NCI-H1436 treated with DMSO at 0.1 percent for 48 hours (cell line): ENCODE measurements around the gene TAF6.

Experiments used
- DNase-seq: peaks from one replicate; lab custom pipeline; 2025; lab: John Stamatoyannopoulos, UW

Gene TAF6

GRCh38 chr7:100120733-100121036 lies 1.5 kb upstream of the TAF6 start:
- DNase-seq: no peak

DNA sequence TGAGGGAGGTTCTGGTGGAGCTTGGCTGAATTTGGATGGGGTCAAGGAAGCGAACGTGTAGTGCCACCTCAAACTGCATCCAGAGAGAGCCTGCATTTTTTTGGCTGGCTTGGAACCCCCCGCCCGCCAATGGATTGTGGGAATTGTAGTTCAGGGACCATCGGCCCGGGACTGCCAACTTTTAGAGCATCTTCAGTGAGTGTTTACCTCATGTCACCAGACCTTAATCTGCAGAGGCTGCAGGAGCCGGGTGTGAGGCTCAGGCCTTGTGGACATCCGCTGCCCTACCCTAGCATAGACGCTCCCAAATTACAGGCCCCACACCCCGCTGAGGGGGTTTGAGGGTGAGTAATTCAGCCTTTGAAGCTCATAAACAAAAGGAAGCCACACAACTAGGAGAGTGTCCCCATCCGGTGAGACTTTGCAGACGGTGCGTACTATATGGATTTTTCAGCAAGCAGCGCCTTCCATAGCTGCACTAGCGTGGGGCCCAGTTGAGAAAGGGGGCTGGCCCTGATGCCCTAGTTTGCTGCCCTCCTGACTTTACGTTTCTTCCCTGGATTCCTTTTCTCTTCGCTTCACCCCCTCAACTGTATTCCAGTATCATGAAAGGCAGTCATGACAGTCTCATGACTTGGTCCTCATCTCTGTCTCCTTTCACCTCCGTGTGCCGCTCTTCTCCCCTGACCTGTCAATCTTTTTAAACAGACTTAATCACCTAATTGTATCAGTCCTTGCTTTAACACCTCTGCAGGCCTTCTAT lies 993 bp upstream of the TAF6 start:
- no peak for DNase-seq

DNA sequence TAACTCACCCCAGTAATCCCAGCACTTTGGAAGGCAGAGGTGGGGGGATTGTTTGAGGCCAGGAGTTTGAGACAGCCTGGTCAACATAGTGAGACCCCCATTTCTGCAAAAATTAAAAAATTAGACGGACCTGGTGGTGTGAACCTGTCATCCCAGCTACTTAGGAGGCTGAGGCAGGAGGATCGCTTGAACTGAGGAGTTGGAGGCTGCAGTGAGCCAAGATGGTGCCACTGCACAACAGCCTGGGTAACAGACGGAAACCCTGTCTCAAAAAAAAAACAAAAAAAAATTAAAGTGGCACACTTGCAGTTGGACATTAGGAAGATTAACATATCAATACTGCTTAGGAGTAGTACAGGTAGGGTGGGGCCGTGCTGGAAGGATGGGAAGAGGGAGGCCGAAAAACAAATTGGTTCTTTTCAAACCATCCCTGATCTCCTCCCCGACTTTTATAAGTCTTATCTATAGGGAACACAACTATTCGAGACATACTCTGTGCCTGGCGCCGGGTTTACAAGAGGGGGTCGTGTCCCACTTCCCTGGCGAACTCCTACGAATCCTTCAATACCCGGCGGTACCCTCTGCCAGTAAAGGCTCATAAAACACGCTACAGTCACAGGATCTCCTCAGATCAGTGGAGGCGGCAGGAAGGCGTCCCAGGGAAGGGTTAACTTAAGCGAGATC lies 628 bp downstream of the TAF6 start:
- no peak for DNase-seq

GRCh38 chr7:100115026-100115425 lies 4.1 kb downstream of the TAF6 start:
- DNase-seq: no peak

DNA sequence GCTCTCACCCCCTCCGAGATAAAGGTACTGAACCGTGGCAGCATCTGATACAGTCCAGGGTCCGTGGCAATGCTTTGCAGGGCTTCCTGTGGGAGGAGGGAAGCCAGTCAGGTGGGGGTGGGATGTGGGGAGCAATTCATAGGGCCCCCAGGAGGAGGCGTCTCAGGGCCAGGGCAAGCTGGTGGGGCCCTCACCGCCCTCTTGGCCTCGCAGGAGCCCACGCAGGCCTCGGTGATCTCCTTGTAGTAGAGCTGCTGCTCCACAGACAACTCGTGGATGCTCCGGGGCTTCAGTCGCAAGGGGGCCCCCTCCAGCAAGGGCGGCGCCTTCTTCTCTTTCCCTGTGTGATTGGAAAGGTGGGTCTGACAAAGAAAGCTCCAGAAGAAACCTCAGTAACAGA lies 7.2 kb downstream of the TAF6 start:
- DNase-seq: no peak

DNA sequence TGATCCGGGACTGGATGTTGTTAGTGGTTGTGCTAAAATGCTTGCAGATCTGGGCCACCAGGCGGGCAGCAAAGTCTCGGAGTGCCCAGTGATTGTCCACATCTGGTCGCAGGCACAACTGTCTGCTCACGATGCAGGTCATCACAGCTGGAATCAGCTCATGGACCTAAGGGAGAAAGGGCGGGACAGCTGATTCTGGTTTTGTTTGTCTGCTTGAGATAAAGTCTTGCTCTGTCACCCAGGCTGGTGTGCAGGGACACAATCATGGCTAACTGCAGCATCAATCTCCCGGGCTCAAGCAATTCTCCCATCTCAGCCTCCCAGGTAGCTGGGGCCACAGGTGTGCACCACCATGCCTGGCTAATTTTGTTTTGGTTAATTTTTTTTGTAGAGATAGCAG lies 8.0 kb downstream of the TAF6 start:
- DNase-seq: no peak

GRCh38 chr7:100109521-100110163 lies 9.5 kb downstream of the TAF6 start:
- no peak for DNase-seq

DNA sequence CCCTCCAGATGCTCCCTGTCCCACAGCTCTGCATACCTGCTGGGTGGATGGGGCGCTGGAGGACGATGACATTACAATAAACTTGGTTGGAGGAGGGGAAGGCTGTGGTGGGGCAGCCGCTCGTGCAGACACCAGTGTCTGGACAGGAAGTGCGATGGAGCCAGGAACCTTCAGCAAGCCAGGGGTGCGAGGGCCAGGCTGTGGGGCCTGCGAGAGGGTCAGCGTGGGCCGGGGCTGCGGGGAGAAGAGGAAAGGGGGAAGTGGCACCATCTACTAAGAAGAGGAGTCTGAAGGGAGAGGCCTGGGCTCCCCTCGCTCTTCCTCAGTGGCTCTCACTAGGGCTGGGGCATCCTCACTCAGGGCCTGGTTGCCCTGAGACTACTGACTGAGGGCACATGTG lies 11.3 kb downstream of the TAF6 start:
- DNase-seq: no peak

DNA sequence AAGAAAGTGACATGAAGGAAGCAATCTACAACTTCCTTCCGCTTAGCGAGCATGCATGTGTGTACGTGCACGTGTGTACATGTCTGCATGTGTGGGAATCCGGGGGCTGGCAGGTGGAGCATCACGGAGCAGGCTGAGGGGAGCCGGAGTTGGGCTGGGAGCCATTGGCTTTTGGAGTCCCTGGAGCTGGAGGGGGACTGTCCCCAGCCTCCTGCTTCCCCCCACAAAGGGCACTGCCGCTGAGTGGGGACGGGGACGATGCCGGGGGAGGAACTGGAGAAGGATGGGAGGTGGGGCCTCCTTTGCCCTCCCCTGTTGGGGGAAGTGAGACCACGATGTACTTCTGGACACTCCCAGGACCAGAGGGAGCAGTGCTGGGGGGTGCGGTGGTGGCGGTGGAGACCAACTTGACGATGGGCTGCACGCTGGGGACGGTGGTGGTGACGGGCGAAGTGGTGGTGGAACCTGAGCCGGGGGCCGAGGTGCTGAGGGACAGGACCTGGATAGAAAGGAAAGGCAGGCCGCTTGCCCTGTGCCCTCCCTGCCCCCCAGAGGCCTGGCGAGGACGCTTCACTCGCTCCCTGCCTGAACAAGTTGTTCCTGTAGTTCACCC lies 11.9 kb downstream of the TAF6 start:
- DNase-seq: no peak

DNA sequence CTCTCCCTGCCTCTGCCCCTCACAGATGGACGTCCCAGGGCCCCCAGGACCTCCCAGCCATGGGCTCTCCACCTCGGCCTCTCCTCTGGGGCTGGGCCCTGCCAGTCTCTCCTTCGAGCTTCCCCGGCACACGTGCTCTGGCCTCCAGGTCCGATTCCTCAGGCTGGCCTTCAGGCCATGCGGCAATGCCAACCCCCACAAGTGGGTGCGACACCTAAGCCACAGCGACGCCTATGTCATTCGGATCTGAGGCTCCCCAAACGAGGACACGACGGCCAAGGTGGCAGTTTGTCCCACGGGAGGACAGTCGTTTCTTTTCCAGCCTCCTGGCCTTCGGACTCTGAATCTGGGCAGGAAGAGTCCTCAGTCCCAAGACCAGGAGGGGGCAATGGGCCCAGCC lies 12.5 kb downstream of the TAF6 start:
- no peak for DNase-seq

- DNase-seq: no peak
These were observed 13.6 kb downstream of the TAF6 start for GRCh38 chr7:100105534-100105933.

GRCh38 chr7:100102950-100103840 lies 16.0 kb downstream of the TAF6 start:
- DNase-seq: no peak

DNA sequence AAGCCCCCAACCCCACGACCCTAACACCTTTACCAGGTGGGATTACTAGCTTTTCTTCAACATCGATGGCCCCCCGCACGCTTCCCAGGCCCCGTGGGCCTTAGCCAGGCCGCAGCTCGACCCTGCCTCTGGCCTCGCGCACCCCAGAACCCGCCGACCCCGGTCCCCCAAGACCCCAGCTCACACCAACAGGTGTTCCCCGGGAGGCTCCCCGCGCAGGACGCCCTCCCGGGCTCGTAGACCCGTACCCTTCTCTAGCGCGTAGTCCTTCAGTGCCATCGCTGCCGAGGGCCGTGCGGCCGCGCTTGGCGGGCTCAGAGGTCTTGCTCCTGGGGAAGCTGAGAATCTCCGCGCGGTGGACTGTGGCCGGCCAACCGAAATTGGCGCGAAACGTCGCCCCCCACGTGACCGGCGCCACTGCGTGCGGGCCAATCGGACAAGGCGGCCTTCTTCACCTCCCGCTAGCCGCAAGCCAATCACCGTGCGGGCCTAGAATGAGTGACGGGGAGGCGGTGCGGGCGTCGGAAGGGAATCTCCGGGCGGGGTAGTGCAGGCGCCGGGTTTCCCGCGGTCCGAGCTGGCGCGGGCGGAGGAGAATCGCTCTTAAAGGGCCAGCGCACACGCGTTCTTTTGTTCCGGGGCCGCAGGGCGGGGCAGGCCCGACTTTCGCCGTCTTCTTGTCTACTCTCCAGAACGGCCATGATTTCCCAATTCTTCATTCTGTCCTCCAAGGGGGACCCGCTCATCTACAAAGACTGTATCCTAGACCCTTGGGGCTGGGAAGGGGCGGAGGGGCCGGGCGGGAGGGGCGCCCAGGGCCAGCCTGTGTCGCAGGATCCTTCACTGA lies 17.9 kb downstream of the TAF6 start, which contains the start of the genes AP4M1 and MCM7:
Gene AP4M1 (plus strand): TSS at position 628 of the 847 bp plus-strand sequence. CDS start 72 bp downstream, at position 700.
Gene MCM7 (minus strand): TSS at position 382 of the 847 bp plus-strand sequence. CDS start 103 bp downstream, at position 279.
- DNase-seq: peak; percentile 90

DNA sequence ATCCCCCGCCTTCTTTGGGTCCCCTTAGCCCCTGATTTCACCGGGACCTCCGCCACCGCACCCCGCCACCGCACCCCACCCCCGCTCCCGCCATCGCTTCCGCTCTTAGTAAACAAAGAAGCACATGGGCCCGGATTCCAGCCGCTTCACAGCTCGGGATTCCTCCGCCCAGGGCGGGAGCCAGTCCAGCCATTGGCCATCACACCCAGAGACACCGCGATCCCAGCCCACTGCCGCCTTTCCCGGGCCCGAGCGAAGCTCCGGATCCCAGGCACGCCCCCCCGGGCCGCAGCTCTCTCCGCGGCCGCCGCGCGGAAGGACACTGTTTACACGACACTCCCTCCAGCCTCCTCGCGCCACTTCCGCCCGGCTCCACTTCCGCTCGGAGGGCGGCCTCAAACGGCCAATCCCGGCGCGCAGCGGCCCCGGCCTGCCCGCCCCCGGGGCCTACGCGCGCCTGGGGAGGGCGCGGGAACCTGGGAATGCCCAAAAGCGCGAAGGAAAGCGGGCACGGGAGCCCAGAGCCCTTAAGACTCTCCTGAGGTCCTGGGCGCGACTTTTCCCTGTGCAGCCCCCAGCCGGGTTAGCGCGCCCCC lies 18.6 kb downstream of the TAF6 start:
- peak; percentile 68 for DNase-seq

- no peak for DNase-seq
These were observed 19.7 kb downstream of the TAF6 start for GRCh38 chr7:100099452-100099851.

DNA sequence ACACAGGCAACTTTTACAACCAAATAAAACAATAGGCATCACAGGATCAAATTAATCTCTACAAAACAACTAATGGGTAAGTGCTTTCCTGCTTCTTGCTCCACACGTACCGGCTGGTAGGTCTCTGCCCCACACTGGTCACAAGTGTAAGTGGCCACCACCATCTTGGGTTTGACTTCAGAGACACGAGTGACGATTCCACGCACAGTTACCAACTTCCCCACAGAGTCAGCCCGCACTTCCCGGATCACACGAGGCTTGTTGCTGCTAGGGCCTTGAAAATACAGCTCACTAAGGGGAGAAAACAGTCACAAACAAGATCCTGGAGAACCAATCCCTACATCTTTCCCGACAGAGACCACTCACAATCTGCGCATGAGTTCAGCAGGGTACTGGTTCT lies 20.2 kb downstream of the TAF6 start:
- DNase-seq: no peak

GRCh38 chr7:100095704-100096103 lies 23.5 kb downstream of the TAF6 start:
- no peak for DNase-seq

DNA sequence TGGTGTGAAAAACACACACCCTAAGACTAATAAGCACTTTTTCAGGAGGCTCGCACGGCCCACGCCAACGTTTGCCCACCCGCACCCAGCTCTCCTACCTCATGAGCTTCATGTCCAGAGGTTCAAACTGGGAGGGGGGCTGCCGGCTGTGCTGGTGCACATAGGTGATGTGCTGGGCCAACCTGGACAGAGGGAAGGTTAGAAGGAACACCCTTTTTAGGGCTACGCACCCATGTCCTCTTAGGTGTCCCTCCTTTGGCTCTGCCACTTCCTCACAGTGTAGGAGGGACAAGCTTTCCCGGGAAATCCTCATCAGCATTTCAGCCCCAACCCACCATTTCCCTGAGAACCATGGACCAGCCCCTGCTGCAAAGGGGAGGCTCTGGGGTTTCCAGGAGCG lies 23.9 kb downstream of the TAF6 start:
- DNase-seq: no peak

DNA sequence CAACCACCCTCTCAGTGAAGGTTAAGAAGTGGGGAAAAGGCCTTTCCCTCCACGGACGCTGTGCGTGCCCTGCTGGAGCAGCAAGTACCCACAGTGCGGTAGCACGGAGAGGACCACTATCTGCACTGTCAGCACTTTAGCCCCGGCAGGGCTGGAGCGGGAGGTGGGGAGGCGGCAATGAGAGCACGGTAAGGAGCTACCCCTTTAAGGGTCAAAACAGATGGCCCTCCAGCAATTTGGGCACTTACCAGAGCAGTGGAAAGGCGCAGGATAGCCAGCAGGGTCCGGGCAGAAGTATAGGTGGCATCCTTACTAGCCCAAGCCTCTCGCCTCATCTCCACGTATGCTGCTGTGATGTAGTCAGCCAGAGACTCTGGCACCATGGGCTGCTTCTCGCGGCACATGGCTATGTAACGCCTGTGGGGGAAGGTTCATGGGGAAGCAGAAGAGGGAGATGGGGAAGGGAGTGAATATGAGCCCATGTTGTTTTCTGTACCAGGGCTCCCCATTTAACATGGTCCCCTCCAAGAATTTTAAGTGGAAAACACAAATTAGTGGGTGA lies 25.2 kb downstream of the TAF6 start:
- no peak for DNase-seq

DNA sequence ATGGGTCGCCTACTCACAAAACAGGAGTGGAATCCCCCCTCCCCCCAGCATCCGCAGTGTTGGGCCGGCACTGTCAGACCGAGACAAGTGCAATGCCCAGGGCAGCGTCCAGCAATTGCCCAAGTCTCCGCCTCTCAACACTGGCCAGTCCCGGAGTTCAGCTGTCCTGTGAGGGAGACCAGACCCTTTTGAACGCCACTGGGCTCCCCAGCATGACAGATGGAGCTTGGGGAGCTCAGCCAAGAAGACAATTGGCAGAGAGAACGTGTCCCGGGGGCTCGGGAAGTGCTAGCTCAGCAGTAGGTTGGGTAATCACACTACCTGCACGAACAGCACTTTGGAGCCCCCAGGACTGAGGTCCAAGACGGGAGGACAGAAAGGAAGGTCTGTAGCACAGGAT lies 25.7 kb downstream of the TAF6 start:
- no peak for DNase-seq
